Panc1 (cell line): Measurements from ENCODE around the gene PTGIR. TPM values are rescaled to one million over a fixed set of nuclear protein-coding genes. Genes with fewer than 3 reads are reported as not detected.

Experiments
- ATAC-seq: fragments of 200-7000 bp; cut with Tn5 transposase; 2 replicates; pipeline ENCODE4 v1.9.1; 2020; ENCODE audit warnings: mild to moderate bottlenecking, moderate library complexity
- BruUV-seq: library from RNA; stranded (reverse); fragments of 400-500 nt; replicated peaks from 2 replicates; lab custom pipeline; 2021; lab: Mats Ljungman, UMichigan
- CTCF ChIA-PET: fragments of 300-600 bp; sonication (Branson Sonifier 250); formaldehyde crosslinking; loops from one replicate; lab custom pipeline; 2022; ENCODE audit warnings: antibody characterized with exemption; lab: Charles Lee
- POLR2A ChIA-PET: fragments of 300-600 bp; sonication (Branson Sonifier 250); formaldehyde crosslinking; loops from one replicate; lab custom pipeline; 2022; ENCODE audit warnings: antibody characterized with exemption; lab: Charles Lee
- DNase-seq: peaks from one replicate; pipeline ENCODE4 v3.0.0-alpha.2; 2010; ENCODE audit warnings: low read depth, low spot score
- H3K27ac ChIP-seq: 2 replicates; pipeline ENCODE4 v1.5.1; 2011; ENCODE audit warnings: mild to moderate bottlenecking, low read length, inconsistent platforms
- H3K27me3 ChIP-seq: fragments of 200-500 bp; sonication (Bioruptor generic); 2 replicates; pipeline ENCODE4 v1.6.0; 2014; ENCODE audit warnings: low read length, inconsistent platforms; ENCODE audit not compliant: control insufficient read depth, insufficient read depth
- H3K36me3 ChIP-seq: fragments of 200-500 bp; sonication (Bioruptor generic); 2 replicates; pipeline ENCODE4 v1.5.1; 2014; ENCODE audit warnings: inconsistent platforms, mild to moderate bottlenecking, low read length, moderate library complexity; ENCODE audit not compliant: control insufficient read depth, insufficient read depth
- H3K4me1 ChIP-seq: 2 replicates; pipeline ENCODE4 v1.5.1; 2011; ENCODE audit warnings: inconsistent platforms, mild to moderate bottlenecking, low read length, moderate library complexity; ENCODE audit not compliant: control insufficient read depth, insufficient read depth
- H3K4me3 ChIP-seq, 2 experiments: 2 replicates each; pipeline ENCODE4 v1.5.1; 2011 to 2012; ENCODE audit warnings: low read depth in 2 of 2, low read length in 2 of 2, mild to moderate bottlenecking in 2 of 2, inconsistent platforms in 1 of 2, moderate library complexity in 1 of 2
- H3K9me3 ChIP-seq: fragments of 200-500 bp; sonication (Bioruptor generic); 2 replicates; pipeline ENCODE4 v1.5.1; 2014; ENCODE audit warnings: low read depth, mild to moderate bottlenecking, inconsistent platforms, low read length, moderate library complexity; ENCODE audit not compliant: control insufficient read depth, insufficient read depth
- CTCF ChIP-seq: fragments of 450-650 bp; IDR thresholded peaks from 2 replicates; pipeline ENCODE4 v1.5.1; 2017; ENCODE audit warnings: mild to moderate bottlenecking
- POLR2AphosphoS5 ChIP-seq: IDR thresholded peaks from 2 replicates; pipeline ENCODE4 v1.6.1; 2012; ENCODE audit warnings: mild to moderate bottlenecking, low read depth, low read length, moderate library complexity
- SIN3A ChIP-seq: IDR thresholded peaks from 2 replicates; pipeline ENCODE4 v1.6.1; 2012; ENCODE audit warnings: low read depth, mild to moderate bottlenecking, low read length, moderate library complexity, borderline replicate concordance; ENCODE audit not compliant: insufficient read depth
- TCF7L2 ChIP-seq: IDR thresholded peaks from 2 replicates; pipeline ENCODE4 v1.6.1; 2011; ENCODE audit warnings: mild to moderate bottlenecking, low read depth, low read length, inconsistent platforms
- in situ Hi-C: cut with HindIII; loops from 2 replicates; pipeline ENCODE4 v1.10.0; 2016; ENCODE audit warnings: low sequenced_read_pairs, low pct_unique_long_range_greater_than_20kb
- intact Hi-C: fragments of 100-400 bp; cut with micrococcal nuclease; formaldehyde crosslinking; loops from one replicate; pipeline ENCODE4 v1.10.0; 2022; ENCODE audit not compliant: unreplicated experiment
- total RNA-seq: library from RNA; stranded (reverse); gene quantifications from one replicate; pipeline ENCODE4 v1.2.1, GENCODE V29; 2021; ENCODE audit not compliant: unreplicated experiment
- TF ChIP-seq, protein P1 (sequence below), 2 experiments: IDR thresholded peaks; 2 replicates each; pipeline ENCODE4 v1.6.1; 2011 to 2012; ENCODE audit warnings: low read depth in 2 of 2, control low read depth in 1 of 2, low read length in 1 of 2, mild to moderate bottlenecking in 1 of 2, moderate library complexity in 1 of 2; ENCODE audit not compliant: insufficient read depth in 1 of 2

Gene PTGIR
- total RNA-seq, 1 experiment from 2014 or later: 0.08 TPM

- ChIA-PET CTCF (interaction anchor here (0.6 kb wide), 1 partner anchor 9 kb away, joined by 3 read pairs; no protein-coding TSS in a partner anchor), POLR2A (no interaction called here)
- Histone ChIP-seq H3K36me3 (no peaks in the 10 kb centered on the region), H3K27me3 (no peaks in the 10 kb centered on the region), H3K9me3 (no peaks in the 10 kb centered on the region), H3K4me3 (peak overlapping the region; percentile 50 to 60), H3K27ac (no peak overlapping the region), H3K4me1 (no peaks in the 10 kb centered on the region; the same call in 1 of the 2 replicates)
- in situ Hi-C loops: no loop called here
- no peak for ATAC-seq
- BruUV-seq: no TSS peak
- no peak for TF ChIP-seq SIN3A
- TF ChIP-seq CTCF: no peak
- TF ChIP-seq TCF7L2: no peak
- no peak for TF ChIP-seq POLR2AphosphoS5
- TF ChIP-seq, protein P1, sequence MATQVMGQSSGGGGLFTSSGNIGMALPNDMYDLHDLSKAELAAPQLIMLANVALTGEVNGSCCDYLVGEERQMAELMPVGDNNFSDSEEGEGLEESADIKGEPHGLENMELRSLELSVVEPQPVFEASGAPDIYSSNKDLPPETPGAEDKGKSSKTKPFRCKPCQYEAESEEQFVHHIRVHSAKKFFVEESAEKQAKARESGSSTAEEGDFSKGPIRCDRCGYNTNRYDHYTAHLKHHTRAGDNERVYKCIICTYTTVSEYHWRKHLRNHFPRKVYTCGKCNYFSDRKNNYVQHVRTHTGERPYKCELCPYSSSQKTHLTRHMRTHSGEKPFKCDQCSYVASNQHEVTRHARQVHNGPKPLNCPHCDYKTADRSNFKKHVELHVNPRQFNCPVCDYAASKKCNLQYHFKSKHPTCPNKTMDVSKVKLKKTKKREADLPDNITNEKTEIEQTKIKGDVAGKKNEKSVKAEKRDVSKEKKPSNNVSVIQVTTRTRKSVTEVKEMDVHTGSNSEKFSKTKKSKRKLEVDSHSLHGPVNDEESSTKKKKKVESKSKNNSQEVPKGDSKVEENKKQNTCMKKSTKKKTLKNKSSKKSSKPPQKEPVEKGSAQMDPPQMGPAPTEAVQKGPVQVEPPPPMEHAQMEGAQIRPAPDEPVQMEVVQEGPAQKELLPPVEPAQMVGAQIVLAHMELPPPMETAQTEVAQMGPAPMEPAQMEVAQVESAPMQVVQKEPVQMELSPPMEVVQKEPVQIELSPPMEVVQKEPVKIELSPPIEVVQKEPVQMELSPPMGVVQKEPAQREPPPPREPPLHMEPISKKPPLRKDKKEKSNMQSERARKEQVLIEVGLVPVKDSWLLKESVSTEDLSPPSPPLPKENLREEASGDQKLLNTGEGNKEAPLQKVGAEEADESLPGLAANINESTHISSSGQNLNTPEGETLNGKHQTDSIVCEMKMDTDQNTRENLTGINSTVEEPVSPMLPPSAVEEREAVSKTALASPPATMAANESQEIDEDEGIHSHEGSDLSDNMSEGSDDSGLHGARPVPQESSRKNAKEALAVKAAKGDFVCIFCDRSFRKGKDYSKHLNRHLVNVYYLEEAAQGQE (IDR thresholded peaks at IDR 0.05; ENCODE audit: insufficient read depth in 1 of 2, low read depth in 2 of 2, low read length in 1 of 2): no peak
- DNase-seq: no peak
- intact Hi-C loops: no loop called here
Observed at GRCh38 chr19:46639358-46640182, 14.7 kb upstream of the PTGIR start.

- BruUV-seq: no TSS peak
- H3K9me3 ChIP-seq: no peaks in the 10 kb centered on the region
- DNase-seq (no peak), ATAC-seq (no peak)
- POLR2A ChIA-PET: no interaction called here
- TF ChIP-seq POLR2AphosphoS5: no peak
- no peak for TF ChIP-seq SIN3A
- TF ChIP-seq, protein P1 (IDR thresholded peaks at IDR 0.05; ENCODE audit: insufficient read depth in 1 of 2, low read depth in 2 of 2, low read length in 1 of 2): no peak
- no peak for TF ChIP-seq CTCF
- TF ChIP-seq TCF7L2: no peak
- H3K4me1 ChIP-seq: no peaks in the 10 kb centered on the region; the same call in 1 of the 2 replicates
- CTCF ChIA-PET: interaction anchor here (1.0 kb wide), 1 partner anchor 77 kb away, joined by 3 read pairs; no protein-coding TSS in a partner anchor
- H3K27ac ChIP-seq: no peak overlapping the region
- H3K36me3 ChIP-seq: no peaks in the 10 kb centered on the region
- no peaks in the 10 kb centered on the region for H3K27me3 ChIP-seq
- in situ Hi-C loops: no loop called here
- intact Hi-C loops: no loop called here
- H3K4me3 ChIP-seq: no peak overlapping the region
Observed at GRCh38 chr19:46637224-46637623, 12.3 kb upstream of the PTGIR start.
